GM18873 (cell line): ENCODE data around the gene EIPR1.

Experiments
- ATAC-seq: cut with Tn5 transposase; IDR thresholded peaks from one replicate; pipeline ENCODE4 v1.9.1; 2021; ENCODE audit warnings: mild to moderate bottlenecking, moderate library complexity, moderate number of reproducible peaks; ENCODE audit not compliant: unreplicated experiment, low FRiP score

The EIPR1 gene

GRCh38 chr2:3223080-3223923 is 154.3 kb downstream of the EIPR1 start:
- ATAC-seq = peak; percentile 97

GRCh38 chr2:3222636-3223035 is 155.0 kb downstream of the EIPR1 start:
- ATAC-seq = peak; percentile 32

GRCh38 chr2:3219536-3219935 is 158.1 kb downstream of the EIPR1 start:
- ATAC-seq = no peak

- no peak for ATAC-seq
Measured at GRCh38 chr2:3217646-3218045, 160.0 kb downstream of the EIPR1 start.

GRCh38 chr2:3216841-3217495 is 160.7 kb downstream of the EIPR1 start:
- no peak for ATAC-seq

- no peak for ATAC-seq
Measured at GRCh38 chr2:3214806-3215404, 162.7 kb downstream of the EIPR1 start.

- no peak for ATAC-seq
Measured at GRCh38 chr2:3214065-3214464, 163.6 kb downstream of the EIPR1 start.

GRCh38 chr2:3212984-3213383 is 164.6 kb downstream of the EIPR1 start:
- no peak for ATAC-seq

- no peak for ATAC-seq
Measured at GRCh38 chr2:3212061-3212362, 165.6 kb downstream of the EIPR1 start.

- ATAC-seq = no peak
Measured at GRCh38 chr2:3211256-3212060, 166.2 kb downstream of the EIPR1 start.

GRCh38 chr2:3210257-3210656 is 167.4 kb downstream of the EIPR1 start:
- ATAC-seq = no peak

GRCh38 chr2:3209258-3209657 is 168.4 kb downstream of the EIPR1 start:
- ATAC-seq = no peak

GRCh38 chr2:3208591-3208990 is 169.0 kb downstream of the EIPR1 start:
- no peak for ATAC-seq

- no peak for ATAC-seq
Measured at GRCh38 chr2:3208179-3208578, 169.4 kb downstream of the EIPR1 start.

- no peak for ATAC-seq
Measured at GRCh38 chr2:3207091-3207491, 170.5 kb downstream of the EIPR1 start.

GRCh38 chr2:3205845-3206244 is 171.8 kb downstream of the EIPR1 start:
- ATAC-seq = no peak

GRCh38 chr2:3204031-3204821 is 173.4 kb downstream of the EIPR1 start:
- ATAC-seq = no peak

- ATAC-seq = no peak
Measured at GRCh38 chr2:3203497-3204019, 174.1 kb downstream of the EIPR1 start.

GRCh38 chr2:3202926-3203325 is 174.7 kb downstream of the EIPR1 start:
- ATAC-seq = no peak

- no peak for ATAC-seq
Measured at GRCh38 chr2:3201281-3201680, 176.3 kb downstream of the EIPR1 start.
